Colon (tissue), 2 donors: ENCODE results near the gene SEPTIN2.
"Not testable (repeated sequence)": the region's sequence is repeated elsewhere in the genome, so short reads cannot be mapped to it uniquely, and the experiment has no call there.

Experiments
- FAIRE-seq: peaks from 2 replicates; lab custom pipeline; 2012; peaks lifted over from hg19 to GRCh38; lab: Jason Lieb, UNC
- donor health status: control.
- donor health status: control.

Gene SEPTIN2

DNA sequence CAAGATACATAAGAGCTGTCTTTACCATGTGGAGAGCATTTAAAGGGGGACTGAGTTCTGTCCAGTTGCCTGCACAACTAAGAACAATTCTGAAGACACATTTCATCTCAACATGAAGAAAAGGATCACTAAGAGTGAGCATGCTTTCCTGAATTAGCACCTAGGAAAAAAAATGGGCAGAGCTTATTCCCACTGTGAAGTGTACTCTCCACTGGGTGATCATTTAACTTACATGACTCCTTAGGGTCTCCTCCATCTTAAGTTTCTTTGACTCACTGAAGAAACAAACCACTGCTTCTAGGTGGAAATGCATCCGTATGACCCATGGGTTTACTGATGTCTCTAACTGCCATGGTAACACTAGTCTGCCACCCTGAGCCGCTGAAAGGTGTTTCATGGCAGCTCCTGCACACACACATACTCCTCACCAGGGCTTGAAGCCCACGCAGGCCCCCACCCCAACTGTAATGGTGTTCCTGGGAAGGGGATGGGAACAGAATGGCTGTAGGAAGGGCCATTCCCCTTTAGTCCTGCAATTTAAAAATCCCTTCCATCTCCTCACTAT is 27.3 kb upstream of the SEPTIN2 start:
- FAIRE-seq: no peak

DNA sequence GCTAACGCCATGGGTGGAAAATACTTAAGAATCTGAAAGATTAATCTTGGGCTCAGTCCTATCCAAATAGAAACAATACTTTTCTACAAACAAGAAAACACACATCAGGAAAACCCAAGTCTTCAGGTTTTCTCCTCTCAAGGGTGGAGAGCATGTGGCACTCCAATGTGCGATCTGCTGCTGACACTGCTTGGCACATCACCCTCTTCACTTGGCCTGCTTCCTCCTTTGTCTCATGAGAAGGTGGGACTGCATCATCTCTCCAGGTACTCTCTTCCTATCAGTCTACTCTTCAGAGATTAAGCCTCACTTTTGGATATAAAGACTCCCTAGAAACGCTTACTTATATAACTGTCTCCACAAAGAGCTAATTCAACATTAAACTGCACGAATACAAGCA is 26.7 kb upstream of the SEPTIN2 start:
- FAIRE-seq: no peak

DNA sequence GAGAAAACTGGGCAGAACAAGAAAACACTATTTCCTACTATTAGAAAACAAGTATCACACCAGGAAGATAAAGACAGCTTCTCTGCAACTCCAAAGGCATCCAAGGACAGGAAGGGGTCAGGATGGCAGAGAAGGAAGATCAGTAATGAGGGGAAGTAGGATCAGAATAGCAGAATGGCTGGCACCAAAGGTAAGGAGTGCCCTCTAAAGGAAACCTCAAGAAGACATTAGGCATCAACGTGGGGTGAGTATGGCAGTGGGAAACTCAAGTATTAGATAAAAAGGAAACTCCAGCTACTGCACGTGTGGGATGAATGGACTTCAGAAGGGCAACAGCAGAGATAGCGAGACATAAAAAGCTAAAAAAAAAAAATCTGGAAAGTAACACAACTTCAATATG is 26.1 kb upstream of the SEPTIN2 start:
- FAIRE-seq: no peak

DNA sequence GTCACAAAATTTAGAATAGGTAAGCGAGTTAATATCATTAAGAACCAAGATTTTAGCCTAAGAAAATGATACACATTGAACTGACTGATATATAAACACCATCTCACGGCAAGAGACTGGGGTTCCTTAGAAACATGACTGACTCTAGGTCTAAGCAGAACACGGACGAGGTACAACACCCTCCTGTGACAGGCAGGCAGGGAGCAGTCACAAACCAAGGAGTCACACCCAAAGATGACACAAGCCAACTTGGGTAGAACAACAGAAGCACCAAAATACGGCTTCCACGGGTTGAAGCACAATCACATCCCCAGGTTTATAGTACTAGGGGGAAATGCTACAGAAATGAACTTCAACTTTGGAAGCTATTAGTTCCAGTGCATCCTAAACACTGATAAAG is 24.6 kb upstream of the SEPTIN2 start:
- no peak for FAIRE-seq

DNA sequence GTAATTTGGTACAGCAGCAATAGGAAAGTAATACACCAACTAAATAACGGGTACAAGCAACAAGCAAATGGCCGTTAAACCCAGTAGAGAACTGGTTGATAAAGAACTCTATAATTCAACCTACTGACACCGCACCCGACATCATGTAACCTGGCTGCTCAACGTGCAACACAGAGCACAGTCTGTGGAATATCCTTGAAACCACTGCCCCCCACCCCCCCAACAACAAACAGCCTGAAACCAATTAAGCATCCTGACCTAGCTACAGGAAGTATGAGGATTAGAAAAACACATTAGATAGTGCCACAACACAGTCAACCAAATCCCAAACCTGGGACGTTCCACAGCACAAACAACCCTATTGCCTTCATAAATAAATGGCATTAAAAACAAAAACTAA is 23.7 kb upstream of the SEPTIN2 start:
- no peak for FAIRE-seq

DNA sequence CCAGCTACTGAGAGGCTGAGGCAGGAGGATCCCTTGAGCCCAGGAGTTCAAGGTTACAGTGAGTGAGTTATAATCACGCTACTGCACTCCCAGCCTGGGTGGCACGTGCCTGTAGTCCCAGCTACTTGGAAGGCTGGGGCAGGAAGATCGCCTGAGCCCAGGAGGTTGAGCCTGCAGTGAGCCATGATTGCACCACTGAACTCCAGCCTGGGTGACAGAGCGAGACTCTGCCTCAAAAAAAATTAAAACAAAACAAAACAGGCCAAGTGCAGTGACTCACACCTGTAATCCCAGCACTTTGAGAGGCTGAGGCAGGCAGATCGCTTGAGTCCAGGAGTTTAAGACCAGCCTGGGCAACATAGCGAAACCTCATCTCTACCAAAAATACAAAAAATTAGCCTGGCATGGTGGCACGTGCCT is 22.3 kb upstream of the SEPTIN2 start:
- not testable (repeated sequence) for FAIRE-seq

DNA sequence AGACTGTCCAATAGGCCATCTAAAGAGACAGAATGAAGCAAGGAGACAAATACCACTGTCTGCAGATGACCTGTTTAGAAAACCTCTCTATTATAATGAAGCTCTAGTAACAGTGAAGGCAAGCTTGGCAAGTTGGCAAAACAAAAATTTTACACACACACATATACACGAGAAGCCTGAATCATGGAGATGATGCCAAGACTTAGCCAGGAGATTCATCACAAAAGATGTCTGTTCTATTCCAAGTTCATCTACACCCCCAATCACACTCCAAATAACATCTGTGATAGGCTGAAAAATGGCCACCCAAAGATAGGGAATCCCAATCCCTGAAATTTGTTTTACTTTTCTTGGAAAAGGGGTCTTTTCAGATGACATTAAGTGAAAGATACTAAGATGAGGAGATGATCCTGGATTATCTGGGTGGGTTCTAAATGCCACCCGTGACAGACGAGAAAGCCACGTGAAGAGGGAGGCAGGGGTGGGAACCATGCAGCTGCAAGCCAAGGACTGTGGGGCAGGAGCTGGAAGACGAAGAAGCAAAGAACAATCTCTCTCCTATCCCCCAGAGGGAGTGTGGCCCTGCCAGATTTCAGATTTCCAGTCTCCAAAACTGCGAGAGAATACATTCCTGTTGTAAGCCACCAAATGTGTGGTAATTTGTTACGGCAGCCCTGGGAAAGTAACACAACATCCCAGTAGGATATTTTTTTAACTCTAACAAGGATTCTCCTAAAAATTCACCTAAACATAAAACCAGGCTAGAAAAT is 20.2 kb upstream of the SEPTIN2 start:
- FAIRE-seq: no peak

DNA sequence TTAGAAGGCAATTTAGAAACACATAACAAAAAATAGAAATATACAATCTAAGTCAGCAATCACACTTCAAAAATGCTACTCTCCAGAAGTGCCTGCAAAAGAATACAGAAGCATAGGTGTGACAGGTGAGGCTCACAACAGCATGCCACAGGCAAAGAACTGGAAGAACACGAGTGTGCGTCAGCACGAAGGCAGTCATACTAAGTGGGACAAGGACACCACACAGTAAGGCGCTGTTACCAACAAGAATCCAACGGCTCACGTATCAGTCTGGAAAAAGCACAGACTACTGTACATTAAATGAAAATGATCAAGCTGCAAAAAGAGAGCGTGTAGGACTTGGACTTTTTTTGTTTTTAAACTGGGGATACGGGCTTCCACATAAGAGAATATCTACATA is 19.0 kb upstream of the SEPTIN2 start:
- FAIRE-seq: no peak

DNA sequence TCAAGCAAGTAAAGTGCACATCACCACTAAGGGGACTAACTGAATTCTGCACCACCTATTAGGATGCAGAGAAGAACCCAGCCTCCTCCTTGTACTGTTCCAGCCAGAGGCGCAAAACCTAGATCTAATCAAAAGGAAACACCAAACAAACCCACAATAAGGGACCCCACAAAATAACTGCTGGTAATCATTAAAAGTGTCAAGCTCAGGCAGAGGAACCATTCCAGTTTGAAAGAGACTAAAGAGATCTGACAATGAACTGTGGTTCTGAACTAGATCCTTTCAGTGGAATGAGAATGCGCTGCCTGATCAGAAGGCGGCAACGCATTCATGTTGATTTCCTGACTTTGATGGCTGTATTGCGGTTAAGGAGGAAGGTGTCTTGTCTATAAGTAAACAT is 17.1 kb upstream of the SEPTIN2 start:
- FAIRE-seq: no peak

DNA sequence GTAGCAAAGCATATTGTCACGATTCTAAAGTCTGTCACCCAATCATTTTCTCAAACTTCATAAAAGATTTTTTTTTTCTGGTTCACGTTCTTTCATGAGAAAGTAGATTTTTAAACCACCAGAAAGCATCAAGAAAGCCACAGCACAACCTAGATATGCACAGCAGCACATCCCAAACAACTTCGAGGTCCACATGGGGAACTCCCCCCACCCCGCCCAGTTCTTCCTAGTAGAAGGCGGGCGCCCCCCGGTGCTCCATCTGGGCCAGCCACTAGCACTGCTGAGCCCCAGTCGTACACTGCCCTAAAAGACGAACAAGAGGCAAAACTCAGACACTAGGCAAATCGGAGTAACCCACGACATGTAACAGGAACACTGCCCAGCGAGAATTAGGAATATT is 15.7 kb upstream of the SEPTIN2 start:
- no peak for FAIRE-seq

DNA sequence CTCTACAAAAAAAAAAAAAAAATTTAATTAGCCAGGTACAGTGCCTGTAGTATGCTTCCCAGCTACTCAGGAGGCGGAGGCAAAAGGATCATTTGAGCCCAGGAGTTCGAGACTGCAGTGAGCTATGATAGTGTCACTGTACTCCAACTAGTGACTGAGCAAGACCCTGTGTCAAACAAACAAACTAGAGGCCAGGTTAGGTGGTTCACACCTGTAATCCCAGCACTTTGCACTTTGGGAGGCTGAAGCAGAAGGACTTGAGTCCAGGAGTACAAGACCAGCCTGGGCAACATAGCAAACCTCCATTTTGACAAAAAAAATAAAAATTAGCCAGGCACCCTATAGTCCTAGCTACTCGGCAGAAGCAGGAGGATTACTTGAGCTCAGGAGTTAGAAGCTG is 13.6 kb upstream of the SEPTIN2 start:
- FAIRE-seq: no peak

DNA sequence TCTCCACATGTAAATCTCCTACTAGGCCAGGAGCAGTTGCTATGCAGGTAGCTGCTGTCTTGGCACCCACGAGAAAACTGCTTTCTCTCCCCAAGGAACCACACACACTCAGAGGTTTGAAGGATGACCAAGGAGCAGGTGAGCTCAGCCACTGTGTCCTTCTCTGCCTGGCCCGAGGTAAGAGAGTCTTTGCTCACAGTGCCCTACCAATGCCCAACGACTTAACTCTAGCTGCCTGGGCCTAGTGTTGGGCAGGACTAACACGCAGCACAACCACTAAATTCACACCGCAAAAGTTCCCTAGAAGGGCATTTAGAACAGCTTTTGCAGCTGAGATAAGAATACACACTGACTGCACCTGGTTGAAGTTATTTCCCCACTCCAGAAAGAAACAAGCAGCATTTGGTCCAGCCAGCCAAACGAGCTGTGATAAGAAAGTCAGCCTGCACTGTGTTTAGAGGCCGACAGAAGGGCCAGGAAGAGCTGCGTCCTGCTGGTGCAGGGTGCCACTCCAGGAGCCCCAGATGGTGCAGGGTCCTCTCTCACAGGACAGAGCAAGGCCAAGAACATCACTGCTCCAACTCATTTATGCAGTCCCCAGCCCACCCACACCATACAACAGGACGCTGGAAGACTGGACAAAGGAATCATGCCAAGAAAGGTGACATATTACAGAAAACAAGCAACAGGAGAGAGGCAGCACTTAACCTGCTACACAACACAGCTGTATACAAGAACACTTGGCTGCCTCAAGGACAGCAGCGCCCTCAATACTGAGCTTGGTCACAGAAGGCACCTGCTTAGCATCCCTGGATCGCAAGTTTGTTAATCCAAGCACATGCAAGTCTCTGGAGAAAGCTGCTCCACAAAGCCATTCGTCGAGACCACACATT is 12.7 kb upstream of the SEPTIN2 start:
- no peak for FAIRE-seq

DNA sequence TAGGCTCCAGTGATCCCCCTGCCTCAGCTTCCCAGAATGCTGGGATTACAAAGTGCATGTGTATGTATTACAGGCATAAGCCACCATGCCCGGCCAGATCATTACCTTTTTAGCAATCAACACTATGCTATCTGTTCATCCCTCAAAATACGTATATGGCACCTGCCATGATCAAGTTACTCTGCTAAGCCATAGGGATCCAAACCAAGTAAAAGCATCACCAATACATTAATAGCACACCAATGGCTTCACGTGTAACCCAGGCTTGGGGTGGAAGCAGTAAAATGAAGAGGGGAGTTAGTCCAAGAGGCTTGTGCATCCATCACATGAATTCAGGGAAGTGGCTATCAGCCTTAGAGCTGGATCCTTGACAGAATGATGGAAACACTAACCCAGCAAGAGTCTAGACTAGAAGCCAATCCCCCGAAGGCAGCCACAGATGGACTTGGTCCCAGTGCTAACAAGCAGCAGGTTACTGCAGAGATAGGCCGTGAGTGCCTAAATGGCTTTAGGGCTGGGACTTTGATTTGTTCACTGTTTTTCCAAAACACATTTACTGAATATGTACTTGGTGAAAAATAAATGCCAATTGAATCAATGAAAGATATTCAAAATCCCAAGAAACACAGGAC is 11.6 kb upstream of the SEPTIN2 start:
- no peak for FAIRE-seq

DNA sequence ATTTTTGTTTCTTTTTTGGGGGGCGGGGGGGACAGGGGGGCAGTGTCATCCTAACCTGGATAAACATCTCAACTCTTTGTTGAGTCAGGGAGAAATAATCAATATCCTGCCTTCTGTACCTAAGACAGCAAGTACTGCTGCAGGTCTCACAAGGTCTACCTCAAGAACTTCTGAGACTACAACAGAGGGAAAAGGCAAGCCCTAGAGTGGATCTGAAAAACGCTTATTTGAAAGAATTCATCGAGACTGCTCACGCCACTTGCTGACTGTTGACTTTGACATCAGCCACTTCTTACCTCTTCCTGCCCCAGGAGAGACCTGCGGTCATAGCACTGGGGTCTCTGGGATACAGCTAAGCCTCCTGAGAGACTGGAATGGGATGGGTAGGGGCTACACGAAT is 8.7 kb upstream of the SEPTIN2 start:
- FAIRE-seq: no peak

DNA sequence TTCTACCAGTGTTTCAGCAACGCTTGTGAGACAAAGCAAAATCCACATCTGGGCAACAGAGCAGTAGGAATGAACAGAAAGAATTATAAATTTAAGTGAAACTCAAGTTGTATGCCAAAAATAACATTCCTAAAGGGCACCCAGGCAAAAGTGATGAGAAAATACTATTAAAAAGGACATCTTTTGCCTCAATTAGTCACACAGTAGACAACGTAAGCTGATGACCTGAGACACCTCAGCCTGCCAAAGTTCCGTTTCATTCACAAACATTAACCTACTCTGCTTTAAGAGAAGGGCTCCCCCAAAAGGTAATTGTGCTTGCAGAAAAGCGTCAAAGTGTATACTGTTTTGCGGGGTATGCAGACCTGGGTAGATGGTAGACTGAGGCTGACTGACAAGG is 7.5 kb upstream of the SEPTIN2 start:
- FAIRE-seq: no peak

DNA sequence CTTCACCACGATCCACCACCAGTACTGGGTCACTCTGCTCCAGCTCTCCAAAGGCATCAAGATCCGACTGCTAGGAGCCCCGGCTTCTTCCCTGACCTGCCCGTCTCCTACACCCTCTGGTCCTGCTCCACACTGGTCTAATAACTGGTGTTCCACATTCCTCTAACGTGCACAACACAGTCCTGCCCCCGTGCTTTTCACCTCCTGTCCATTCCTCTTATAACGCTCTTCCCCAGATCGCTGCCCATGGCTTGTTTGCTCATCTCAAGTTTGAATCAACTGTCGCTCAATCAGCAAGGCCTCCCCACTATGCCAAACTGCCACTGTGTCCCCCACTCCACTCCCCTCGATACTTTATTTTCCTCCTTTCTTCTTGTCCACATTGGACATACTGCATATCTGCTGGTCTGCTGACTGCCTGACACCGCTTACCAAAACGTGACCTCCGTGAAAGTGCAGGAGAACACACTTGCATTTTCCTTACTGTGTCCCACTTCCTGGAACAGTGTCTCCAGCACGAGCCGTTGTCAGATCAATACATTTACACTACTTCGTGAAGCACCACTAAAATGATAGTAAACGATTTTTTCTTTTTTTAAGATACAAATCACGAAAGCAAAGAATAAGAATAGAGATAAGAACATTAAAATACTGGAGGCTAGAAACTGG is 6.8 kb upstream of the SEPTIN2 start:
- FAIRE-seq: no peak

DNA sequence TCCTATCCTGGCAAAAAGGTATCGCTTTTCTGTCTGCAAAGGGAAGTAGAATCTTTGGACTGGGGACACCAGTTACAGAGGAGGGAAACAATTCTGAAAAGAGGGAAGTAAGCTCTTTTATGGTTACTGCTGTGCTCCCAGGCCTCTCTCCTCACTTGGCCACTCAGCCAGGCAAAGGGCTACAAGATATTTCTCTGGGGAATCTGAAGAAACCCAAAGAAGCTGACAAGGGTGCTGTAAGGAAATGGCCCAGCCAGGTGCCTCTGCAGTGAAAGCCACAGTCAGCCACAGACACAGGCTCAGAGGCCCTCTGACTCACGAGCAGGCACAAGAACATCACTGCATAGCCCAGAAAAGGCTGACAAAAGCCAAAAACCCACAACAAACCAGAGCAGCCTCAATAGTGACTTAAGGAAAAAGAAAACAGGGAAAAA is 6.0 kb upstream of the SEPTIN2 start:
- FAIRE-seq: no peak

DNA sequence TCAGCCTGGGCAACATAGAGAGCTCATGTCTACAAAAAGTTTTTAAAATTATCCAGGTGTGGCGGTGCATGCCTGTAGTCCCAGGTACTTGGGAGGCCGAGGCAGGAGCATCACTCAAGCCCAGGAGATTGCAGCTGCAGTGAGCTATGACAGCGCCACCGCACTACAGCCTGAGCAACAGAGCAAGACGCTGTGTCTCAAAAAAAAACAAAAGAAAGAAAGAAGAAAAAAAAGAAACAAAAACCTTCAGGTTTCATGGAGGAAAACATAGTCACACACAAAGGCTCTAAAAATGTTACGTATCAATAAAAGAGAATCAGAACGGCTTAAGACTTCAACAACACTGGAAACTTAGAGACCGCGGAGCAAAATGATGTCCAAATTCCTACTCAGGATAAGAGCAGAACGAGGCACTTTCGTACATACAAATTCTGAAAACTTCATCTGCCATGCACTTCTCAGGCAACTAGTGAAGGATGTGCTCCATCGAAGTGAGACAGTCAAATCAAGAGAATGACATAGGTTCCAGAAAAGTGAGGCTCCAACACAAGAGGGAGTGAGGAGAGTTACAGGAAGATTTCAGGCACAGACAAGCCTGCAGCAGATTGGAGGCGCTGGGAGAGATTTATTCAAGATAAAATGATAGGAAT is 4.7 kb upstream of the SEPTIN2 start:
- FAIRE-seq: no peak

DNA sequence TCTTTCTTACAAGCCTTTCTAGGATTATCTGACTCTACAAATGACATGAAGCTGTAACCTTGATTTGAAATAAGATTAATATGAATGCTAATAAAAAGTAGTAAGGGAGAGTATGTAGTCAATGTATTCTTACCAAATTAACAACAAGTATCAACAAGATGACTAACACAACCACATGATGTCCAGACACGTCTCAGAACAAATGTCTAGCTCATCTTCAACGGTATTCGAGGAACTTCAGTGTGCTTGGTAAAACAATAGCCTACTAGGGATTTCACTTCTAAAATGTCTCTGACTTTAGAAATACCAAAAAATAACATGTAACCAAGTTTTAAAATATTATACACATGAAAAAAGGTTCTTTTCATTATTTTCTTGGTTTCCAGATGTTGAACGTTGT is 3.6 kb upstream of the SEPTIN2 start:
- no peak for FAIRE-seq

DNA sequence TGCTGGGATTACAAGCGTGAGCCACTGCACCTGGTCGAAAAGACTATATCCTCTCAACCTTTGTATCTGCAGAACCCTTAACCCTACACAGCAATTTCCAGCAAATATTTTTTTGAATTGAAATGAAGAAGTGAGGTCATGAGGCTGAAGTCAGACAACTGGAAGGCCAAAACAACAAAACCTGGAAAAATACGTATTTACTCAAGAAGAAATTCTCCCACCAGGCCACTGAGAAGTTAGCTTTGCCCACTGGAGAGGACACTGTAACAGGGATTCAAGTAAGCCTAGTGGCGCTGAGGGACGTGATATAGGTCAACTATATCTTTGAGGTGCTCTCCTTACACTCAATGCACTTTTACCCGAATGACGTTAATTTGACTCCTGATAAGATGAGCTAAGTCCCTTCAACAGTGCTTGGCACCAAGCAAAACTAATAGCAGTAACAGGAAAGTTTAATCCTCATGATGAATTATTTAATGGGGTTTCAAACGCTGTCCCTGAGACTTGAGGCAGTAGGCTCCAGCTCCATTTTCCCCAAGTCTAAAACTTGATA is 2.1 kb upstream of the SEPTIN2 start:
- no peak for FAIRE-seq
